Activated CD4-positive, alpha-beta T cell treated with anti-CD3 and anti-CD28 coated beads, Interleukin-2, amount 50 U/mL, for 1 hour (primary cell): ENCODE data around the gene OGN.

Experiments
- DNase-seq: peaks from one replicate; pipeline ENCODE4 v3.0.0-alpha.2; 2020

The OGN gene

GRCh38 chr9:92402826-92403745, 1.3 kb downstream of the OGN start:
- no peak for DNase-seq

GRCh38 chr9:92402360-92402759, 2.0 kb downstream of the OGN start:
- no peak for DNase-seq

- no peak for DNase-seq
These were observed 6.5 kb downstream of the OGN start for GRCh38 chr9:92397853-92398252.

DNA sequence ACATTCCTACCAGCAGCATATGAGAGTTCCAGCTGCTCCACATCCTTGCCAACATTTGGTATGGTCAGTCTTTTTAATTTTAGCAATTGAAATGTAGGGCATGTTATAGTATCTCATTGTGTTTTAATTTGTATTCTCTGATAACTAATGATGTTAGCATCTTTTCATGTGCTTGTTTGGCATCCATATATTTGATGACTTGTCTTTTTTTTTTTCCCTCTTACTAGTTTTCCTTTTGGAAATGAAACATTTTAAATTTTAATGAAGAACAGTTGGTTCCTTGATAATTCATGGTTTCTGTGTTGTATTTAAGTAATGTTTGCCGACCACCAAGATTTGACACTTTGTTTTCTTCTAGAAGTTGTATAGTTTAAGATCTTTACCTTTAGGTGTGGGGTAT, 8.8 kb downstream of the OGN start:
- DNase-seq: no peak

DNA sequence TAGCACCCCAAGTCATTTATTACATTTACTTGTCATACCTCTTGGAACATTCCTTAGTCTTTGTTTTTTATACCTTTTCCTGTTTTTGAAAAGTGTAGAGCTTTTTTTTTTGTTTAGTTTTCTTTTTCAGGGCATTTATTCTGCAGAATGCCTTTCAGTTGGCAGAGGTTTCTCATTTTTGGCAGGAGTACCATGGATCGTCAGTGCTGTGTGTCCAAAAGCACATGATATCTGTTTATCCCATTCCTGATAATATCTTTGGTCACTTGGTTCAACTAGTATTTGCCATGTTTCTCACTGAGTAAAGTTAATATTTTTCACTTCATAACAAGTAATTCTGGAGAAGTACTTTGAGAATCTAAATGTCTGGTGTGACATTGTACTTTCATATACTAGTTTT, 10.7 kb downstream of the OGN start:
- DNase-seq: no peak

DNA sequence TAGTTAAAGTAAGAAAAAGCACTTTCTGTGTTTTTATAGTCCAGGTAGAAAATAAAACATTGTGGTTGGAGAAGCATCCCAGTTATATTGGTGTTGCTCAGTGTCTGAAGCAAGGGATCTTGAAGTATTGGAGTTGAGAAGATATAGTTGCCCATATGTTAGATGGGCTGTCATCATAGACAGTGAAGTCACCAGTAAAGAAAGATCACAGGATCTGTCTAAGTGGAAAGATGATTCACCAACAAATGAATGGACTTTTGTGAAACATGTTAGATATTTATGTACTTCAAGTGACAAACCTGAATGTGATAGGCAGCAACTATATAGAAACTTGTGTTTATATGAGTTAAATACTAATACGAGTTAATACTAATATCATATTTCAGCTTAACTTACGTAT, 11.7 kb downstream of the OGN start:
- no peak for DNase-seq

GRCh38 chr9:92385953-92386352, 18.4 kb downstream of the OGN start:
- no peak for DNase-seq

DNA sequence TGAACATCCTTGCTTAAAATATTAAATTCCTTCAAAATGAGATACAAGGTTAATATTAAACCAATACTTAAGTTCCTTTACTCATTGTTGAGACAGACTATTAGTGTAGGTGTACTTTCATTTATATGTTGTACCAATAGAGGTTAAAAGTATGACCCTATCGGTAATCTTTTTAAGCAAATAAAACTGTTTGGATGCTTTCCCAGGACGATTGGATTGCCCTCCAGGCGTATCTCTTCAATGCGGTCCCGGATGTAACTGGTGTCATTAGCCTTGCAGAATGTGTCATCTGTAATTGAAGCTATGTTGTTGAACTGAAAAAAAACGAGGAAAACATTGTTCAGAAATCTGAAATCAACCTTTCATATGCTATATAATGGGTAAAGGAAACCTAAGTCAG, 18.9 kb downstream of the OGN start:
- no peak for DNase-seq

- DNase-seq: no peak
These were observed 19.4 kb downstream of the OGN start for GRCh38 chr9:92385001-92385400.

- DNase-seq: no peak
These were observed 20.0 kb downstream of the OGN start for GRCh38 chr9:92384375-92384774.

GRCh38 chr9:92381775-92382174, 22.6 kb downstream of the OGN start:
- DNase-seq: no peak

DNA sequence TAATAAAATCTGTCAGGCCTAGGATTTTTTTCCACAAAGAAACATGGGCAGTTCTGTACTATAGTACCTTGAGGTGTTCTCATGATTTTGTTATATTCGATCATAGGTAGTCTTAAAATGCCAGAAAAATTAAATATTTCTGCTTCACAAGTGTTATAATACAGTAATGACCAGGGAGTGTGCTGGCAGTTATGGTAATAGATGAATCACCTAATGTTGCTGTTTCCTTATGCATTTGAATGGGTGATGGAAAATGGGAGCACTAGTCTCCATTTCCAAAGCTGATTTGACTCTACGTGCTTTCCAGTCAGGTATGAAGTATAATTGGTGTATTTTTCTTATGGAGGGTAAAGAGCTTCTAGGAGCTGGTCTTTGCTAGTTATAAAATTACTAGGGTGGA, 23.8 kb downstream of the OGN start:
- no peak for DNase-seq

GRCh38 chr9:92378865-92379560, 25.4 kb downstream of the OGN start:
- DNase-seq: no peak

- no peak for DNase-seq
These were observed 26.5 kb downstream of the OGN start for GRCh38 chr9:92377876-92378275.

DNA sequence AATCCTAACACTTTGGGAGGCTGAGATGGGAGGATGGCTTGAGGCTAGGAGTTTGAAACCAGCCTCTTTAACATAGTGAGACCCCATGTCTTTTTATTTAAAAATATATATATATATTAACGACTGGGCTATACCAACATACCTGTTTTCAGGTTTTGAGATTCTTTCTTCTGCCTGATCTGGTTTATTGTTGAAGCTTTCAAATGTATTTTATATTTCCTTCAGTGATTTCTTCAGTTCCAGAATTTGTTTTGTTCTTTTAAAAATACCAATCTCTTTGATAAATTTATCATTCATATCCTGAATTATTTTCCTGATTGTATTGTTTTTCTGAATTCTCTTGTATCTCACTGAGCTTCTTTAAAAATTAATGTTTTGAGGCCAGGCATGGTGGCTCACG, 31.2 kb downstream of the OGN start:
- DNase-seq: no peak

DNA sequence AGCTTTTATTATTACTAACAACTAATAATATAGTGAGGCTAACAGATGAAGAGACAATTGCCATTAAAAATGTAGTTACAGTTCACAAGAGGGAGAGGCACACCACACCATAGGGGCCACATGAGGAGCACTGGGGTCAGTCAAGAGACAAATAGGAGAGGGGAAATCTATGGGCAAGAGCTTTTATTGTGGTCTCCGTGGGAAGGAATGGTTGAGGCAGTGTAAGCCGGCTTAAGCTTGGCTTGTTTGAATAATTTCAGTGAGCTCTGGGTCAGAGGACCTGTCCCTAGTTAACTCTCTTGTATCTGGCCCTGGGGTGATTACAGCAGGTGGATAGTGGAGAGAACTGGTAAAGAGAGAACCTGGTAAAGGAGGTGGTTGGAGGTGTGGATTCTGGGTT, 35.3 kb downstream of the OGN start:
- no peak for DNase-seq

DNA sequence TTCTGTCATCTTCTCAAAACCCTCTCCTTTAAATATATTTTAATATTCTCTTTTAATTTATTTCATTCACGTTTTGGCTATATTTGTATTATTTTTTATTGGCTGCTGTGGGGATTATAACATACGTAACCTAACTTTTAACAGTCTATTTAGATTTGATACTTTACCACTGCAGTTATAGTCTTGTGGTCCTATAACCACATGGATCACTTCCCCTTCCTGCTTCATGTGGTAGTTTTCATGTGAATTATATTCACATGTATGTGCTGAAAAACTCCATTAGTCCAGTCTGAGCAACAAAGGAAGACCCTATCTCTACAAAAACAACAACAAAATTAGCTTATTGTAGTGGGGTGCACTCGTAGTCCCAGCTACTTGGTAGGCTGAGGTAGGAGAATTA, 44.3 kb downstream of the OGN start:
- DNase-seq: no peak

DNA sequence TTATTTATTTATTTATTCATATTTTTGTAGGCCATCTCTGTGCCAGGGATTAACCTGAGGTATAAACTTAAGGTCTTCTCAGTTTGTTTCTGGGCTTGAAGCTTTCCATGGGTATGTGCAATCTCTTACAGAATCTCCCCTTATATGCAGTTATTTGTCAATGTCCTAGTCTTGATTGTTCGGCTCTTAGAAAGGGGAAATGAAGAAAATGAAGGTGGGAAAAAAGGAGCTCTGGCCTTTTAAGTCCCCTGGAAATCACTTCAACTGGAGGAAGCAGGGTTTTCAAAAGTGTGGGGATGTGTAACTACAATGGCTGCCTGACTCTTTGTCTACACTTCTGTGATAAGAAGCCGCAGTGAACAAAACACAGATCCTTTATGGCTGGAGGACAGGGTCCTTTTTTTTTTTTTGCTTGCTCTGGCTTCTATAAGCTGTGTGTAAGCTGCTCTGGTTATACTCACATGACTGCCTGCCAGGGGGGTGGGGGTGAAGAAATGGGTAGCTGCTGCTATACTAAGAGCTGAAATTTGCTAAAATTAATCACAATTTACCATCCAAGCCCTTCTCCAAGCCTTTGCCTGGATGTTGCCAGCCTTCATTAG, 44.9 kb downstream of the OGN start:
- DNase-seq: no peak

GRCh38 chr9:92353051-92353450, 51.3 kb downstream of the OGN start:
- no peak for DNase-seq

- no peak for DNase-seq
These were observed 53.6 kb downstream of the OGN start for GRCh38 chr9:92350740-92351133.

- no peak for DNase-seq
These were observed 54.3 kb downstream of the OGN start for GRCh38 chr9:92349771-92350739.

GRCh38 chr9:92345582-92345981, 58.8 kb downstream of the OGN start:
- DNase-seq: no peak
